NCI-H1048 (cell line): ENCODE results near the gene LILRB1.
"Not testable (repeated sequence)": the region's sequence is repeated elsewhere in the genome, so short reads cannot be mapped to it uniquely, and the experiment has no call there.

Experiments
- DNase-seq: peaks from one replicate; lab custom pipeline; 2025; lab: John Stamatoyannopoulos, UW

Gene LILRB1

DNA sequence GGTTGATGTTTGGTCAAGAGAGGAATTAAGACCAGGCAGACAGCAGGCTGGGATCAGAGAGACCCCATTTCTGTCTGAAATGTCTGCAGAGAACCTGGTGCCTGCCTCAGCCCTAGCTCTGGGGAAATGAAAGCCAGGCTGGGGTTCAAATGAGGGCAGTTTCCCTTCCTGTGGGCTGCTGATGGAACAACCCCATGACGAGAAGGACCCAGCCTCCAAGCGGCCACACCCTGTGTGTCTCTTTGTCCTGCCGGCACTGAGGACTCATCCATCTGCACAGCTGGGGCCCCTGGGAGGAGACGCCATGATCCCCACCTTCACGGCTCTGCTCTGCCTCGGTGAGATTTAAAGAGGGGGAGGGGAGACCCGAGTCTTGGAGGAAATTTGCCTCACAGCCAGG is 32.4 kb downstream of the LILRB1 start, which contains the start of gene LILRB4:
TSS of gene LILRB4 (plus strand) at position 256 of the 400 bp plus-strand sequence. CDS start at position 305, 49 bp downstream.
- no peak for DNase-seq

DNA sequence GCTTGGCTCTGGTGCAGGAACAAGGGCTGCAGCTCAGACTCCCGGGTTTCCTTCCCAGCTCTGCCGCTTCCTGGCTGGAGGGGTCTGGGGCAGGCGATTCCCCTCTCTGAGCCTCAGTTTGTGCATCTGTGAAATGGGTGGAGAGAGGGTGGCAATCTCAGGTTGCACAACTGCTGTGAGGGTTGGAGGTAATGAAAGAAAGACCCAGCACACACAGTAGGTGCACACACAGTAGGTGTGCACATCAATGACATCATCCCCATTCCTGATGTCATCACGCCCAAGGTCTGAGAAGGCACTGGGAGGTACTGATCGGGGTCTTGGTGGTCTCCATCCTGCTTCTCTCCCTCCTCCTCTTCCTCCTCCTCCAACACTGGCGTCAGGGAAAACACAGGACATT is 35.2 kb downstream of the LILRB1 start:
- DNase-seq, result no peak

DNA sequence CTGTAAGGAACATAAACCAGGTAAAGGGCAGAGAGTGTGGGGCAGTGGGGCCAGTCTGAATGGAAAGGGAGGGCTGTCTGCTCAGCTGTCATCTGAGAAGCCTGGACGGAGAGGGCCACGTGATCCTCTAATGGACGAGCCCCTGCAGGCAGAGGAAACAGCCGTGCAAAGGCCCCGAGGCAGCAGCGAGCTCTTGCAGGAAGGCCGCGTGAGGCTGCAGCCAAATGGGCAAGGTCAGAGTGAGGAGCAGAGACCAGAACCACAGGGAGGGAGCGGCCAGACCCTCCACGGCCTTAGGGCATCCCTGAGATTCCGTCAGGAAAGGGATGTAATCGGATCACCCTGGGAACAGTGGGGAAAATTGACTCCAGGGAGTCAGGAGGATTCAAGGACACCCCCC is 36.9 kb downstream of the LILRB1 start:
- no peak for DNase-seq

DNA sequence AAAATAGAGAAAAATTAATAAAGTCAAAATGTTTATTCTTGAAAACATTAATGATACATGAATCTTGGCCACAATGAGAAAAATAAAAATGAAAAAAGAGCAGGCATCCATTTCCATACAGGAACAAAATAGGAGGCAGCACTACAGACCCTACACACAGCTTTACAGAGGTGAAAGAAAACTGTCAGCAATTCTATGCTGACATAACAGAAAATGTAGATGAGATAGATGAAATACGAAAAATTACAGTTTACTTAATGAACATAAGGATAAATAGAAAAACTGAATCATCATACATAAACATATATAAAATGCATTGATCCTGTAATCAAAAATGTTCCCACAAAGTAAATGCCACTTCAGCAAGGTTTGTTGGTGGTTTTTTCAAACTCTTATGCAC is 38.1 kb downstream of the LILRB1 start:
- no peak for DNase-seq

DNA sequence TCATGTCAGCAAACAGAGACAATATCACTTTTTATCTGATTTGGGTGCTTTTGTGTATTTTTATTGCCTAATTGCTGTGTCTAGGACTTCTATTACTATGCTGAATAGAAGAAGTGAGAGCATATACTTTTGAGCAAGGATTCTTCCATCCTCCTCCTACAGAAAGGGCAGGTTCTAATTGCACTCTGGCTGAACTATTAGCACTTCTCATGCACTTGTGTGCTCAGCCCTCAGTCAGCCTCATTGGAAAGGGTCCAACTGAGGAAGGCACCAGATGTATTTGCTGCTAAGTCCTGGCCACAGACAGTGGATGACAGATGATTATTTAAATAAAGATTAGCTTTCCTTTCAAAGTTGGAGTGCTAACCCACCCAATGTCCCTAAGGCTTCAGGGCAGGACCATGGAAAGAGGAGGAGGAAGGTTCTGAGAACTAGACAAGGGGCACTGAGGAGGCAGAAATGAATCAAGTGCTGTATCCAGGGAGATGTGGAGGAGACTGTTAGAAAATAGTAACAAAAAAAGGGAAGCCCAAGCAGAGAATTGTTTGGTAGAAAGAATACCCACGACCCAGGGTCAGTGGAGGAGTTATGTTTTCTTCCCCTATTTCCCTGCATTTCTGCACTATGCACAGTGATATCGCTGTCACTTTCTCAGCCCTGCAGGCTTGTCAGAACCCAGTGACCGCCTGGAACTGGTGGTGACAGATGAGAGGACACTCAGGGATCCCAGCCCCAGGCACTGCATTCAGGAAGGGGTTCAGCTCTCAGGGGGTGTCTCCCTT is 40.5 kb downstream of the LILRB1 start:
- no peak for DNase-seq

DNA sequence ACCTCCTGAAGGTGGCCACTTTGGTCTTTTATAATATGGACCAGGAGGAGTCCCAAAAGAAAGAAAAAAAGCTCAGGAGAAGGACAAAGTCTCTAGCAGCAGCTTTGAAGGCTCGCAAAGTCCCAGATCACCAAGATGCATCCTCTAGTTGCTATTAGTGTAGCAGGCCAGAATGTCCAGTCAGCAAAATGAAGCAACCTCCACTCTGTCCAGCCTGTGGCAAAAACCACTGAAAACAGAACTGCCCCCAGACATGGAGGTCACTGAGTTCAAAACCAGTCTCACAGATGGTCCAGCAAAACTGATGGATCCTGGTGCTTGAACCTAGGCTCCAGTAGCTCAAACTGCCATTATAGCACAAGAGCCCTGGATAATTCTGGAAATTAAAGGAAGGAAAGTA is 42.9 kb downstream of the LILRB1 start:
- DNase-seq, result no peak

DNA sequence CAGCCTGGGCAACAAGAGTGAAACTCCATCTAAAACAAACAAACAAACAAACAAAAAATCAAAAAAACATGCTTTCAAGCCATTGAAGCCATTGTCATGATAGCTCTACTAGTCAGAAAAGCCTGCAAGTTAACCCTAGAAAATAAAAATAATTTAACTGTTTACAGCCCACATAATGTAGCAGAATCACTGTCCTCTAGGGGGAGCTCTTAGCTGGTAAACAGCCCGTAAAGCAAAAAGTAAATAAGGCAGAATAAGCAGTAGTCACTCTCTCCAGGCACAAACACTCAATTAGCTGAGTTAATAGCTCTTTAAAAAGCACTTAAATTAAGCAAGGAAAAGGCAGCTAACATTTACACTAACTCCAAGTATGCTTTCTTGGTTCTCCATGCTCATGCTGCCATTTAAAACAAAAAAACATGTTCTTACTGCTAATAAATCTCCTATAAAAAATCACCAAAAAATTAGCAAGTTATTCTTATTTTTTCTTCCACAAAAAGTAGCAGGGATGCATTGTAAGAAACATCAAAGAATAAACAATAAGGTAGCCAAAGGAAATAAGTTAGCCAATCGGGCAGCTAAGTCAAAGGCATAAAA is 43.8 kb downstream of the LILRB1 start:
- no peak for DNase-seq

DNA sequence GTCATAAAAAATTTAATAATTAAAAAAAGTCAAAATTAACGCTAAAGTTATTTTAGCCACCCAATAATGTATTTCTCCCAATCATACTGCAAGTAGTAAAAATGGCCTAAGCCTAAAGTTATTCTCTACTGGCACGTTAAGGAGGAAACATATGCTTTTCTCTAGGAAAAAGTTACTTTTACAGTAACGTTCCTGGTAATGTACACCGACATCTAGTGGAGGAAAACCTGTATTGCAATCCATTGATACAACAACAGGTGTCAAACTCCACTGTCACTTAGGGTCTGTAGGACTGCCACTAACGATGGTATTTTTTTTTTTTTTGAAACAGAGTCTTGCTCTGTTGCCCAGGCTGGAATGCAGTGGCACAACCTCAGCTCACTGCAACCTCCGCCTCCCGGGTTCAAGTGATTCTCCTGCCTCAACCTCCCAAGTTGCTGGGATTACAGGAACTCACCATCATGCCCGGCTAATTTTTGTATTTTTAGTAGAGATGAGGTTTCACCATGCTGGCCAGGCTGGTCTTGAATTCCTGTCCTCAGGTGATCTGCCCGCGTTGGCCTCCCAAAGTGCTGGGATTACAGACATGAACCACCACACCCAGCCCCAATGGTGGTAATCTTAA is 46.0 kb downstream of the LILRB1 start:
- DNase-seq, result not testable (repeated sequence)

DNA sequence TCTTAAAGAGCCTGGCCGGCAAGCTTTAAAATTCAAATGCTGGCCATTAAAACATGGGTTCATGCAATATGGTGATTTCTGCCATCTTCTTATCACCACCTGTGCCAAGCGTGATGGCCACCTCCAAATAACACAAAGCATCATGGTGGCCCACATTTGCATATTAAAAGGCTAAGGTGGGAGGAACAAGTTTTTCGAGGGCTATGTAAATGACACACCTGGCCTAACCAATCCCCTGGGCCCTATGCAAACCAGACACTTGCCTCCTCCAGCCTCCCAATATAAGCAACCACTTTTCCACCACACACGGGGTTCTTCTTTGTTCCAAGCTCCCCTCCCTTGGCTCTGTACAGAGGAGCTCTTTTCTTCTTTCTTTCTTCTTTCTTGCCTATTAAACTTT is 46.9 kb downstream of the LILRB1 start:
- DNase-seq, result no peak

DNA sequence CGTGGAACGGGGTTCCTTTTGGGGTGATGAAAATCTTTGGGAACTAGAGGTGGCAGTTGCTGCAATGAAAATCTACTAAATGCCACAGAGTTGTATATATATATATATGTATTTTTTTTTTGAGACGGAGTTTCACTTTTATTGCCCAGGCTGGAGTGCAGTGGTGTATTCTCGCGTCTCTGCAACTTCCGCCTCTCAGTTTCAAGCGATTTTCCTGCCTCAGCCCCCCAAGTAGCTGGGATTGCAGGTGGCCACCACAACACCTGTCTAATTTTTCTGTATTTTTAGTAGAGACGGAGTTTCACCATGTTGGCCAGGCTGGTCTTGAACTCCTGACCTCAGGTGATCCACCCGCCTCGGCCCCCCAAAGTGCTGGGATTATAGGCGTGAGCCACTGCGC is 51.3 kb downstream of the LILRB1 start:
- DNase-seq, result not testable (repeated sequence)

DNA sequence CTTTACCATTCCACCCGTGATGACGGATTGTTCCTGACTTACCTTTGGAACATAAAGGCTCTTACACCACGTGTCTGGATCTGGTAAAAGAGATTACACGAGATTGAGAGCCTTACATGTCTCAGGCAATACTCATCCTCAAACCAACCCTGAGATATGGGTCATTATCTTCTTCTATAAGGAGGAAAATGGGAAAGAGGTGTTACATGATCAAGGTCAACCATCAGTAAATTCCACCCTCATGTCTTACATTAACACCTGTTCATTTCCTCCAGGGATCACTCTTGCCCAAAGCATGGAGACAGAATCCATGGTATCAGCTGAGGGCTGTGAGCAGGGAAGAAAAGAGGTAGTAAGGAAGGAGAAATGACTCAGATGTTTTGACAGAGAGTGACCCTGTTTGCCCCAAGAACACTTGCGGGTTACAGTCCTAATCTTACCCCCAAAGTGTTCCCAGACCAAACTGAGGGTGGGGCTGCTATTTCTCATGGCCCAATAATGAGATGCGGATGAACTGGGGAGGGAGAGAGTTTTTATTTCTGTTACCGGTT is 52.1 kb downstream of the LILRB1 start:
- DNase-seq, result no peak

DNA sequence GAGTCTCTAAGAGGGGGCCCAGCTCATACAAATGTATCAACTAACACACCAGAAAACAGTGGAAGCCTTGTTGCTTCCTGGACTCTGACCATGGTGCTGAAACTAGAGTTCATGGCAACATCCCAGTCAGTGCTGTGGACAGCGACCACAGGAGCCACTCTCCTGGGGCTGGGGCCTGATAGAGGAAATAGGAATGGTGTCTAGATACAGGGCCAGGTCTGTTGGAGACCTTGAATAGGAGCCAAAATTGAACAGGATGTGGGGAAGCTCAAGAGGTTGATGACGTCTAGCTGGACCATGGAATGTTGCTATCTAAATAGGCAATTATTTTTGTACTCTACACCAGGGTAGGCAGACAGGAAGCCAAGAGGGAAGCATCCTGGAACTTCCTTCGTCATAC is 54.2 kb downstream of the LILRB1 start:
- DNase-seq, result no peak
